ENCODE data around the gene TBC1D3C.
"Not testable (repeated sequence)": the region's sequence is repeated elsewhere in the genome, so short reads cannot be mapped to it uniquely, and the experiment has no call there.

DNA sequence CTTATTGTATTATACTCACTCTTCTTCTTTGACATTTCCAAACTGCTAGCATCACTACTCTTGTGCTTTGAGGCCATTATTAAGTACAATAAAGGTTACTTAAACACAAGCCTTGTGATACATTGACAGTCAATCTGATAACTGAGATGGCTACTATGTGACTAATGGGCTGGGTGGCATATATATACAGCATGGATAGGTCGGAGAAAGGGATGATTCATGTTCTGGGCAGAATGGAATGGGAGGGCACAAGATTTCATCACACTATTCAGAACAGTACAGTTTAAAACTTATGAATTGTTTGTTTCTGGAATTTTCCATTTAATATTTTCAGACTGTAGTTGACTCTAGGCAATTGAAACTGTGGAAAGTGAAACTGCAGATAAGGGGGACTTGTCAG, 18.9 kb upstream of the TBC1D3C start:
- TF ChIP-seq, protein P1, sequence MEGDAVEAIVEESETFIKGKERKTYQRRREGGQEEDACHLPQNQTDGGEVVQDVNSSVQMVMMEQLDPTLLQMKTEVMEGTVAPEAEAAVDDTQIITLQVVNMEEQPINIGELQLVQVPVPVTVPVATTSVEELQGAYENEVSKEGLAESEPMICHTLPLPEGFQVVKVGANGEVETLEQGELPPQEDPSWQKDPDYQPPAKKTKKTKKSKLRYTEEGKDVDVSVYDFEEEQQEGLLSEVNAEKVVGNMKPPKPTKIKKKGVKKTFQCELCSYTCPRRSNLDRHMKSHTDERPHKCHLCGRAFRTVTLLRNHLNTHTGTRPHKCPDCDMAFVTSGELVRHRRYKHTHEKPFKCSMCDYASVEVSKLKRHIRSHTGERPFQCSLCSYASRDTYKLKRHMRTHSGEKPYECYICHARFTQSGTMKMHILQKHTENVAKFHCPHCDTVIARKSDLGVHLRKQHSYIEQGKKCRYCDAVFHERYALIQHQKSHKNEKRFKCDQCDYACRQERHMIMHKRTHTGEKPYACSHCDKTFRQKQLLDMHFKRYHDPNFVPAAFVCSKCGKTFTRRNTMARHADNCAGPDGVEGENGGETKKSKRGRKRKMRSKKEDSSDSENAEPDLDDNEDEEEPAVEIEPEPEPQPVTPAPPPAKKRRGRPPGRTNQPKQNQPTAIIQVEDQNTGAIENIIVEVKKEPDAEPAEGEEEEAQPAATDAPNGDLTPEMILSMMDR (conservative IDR thresholded peaks at IDR 0.05), result not testable (repeated sequence)
- not testable (repeated sequence) for TF ChIP-seq ZFX (IDR thresholded peaks at IDR 0.05)

Measured in C4-2B (cell line).